Naive thymus-derived CD8-positive, alpha-beta T cell (primary cell): ENCODE measurements around the gene RDH13. TPM values are rescaled to one million over a fixed set of nuclear protein-coding genes. Genes with fewer than 3 reads are reported as not detected.
A peak's percentile ranks its signal among the peaks of the same experiment; 100 is the strongest.
"Not testable (repeated sequence)": the region's sequence is repeated elsewhere in the genome, so short reads cannot be mapped to it uniquely, and the experiment has no call there.

Source experiments
- ATAC-seq, 2 donors: fragments of 150-1000 bp; cut with Tn5 transposase in 1 of 2; sonication (Bioruptor Pico), chemical (Tn5 transposase) in 1 of 2; 1 replicate in 1 of 2; 2 replicates in 1 of 2; pipeline ENCODE4 v1.10.0; 2021; ENCODE audit warnings: mild to moderate bottlenecking in 2 of 2, moderate library complexity in 2 of 2
- POLR2A ChIA-PET: fragments of 350-600 bp; sonication (Branson Sonifier 250); formaldehyde crosslinking; loops from one replicate; lab custom pipeline; 2021; ENCODE audit warnings: antibody characterized with exemption; lab: Charles Lee
- DNase-seq, 10 donors: peaks; one replicate each; pipeline versions ENCODE4 v3.0.0 to v3.0.0-alpha.2; 2020 to 2022
- H3K27ac Mint-ChIP-seq, 10 donors: one replicate each; pipeline ENCODE4 v1.8.0; 2020 to 2022; ENCODE audit warnings: mild to moderate bottlenecking in 10 of 10, mixed read lengths in 10 of 10, moderate library complexity in 4 of 10, inconsistent platforms in 1 of 10
- H3K27me3 Mint-ChIP-seq, 5 donors: one replicate each; pipeline ENCODE4 v1.8.0; 2021 to 2022; ENCODE audit warnings: mixed read lengths in 5 of 5
- H3K36me3 Mint-ChIP-seq, 3 donors: one replicate each; pipeline ENCODE4 v1.8.0; 2020 to 2022; ENCODE audit warnings: mixed read lengths in 3 of 3, mild to moderate bottlenecking in 2 of 3, inconsistent platforms in 1 of 3
- H3K4me1 Mint-ChIP-seq, 4 donors: one replicate each; pipeline ENCODE4 v1.8.0; 2021 to 2022; ENCODE audit warnings: mixed read lengths in 4 of 4
- H3K4me3 Mint-ChIP-seq, 10 donors: one replicate each; pipeline ENCODE4 v1.8.0; 2020 to 2022; ENCODE audit warnings: mild to moderate bottlenecking in 10 of 10, mixed read lengths in 10 of 10, moderate library complexity in 6 of 10, inconsistent platforms in 1 of 10
- H3K9me3 Mint-ChIP-seq, 9 donors: one replicate each; pipeline ENCODE4 v1.8.0; 2020 to 2022; ENCODE audit warnings: mixed read lengths in 9 of 9, mild to moderate bottlenecking in 3 of 9, inconsistent platforms in 1 of 9, moderate library complexity in 1 of 9
- polyA plus RNA-seq, 3 donors: library from polyadenylated mRNA; unstranded; fragments of 300-500 nt; fragmentation: Illumina TruSeq; gene quantifications; one replicate each; pipeline ENCODE4 v1.2.3, GENCODE V29; 2021
- total RNA-seq, 8 experiments: library from RNA in 2 of 8; stranded (reverse) in 2 of 8; gene quantifications; one replicate each; pipeline ENCODE4 v1.2.3 and lab custom pipeline; 2021 to 2026

The RDH13 gene
- total and polyA plus RNA-seq, 5 experiments from 2014 or later: 4.3 to 26.1 (median 18.0) TPM

DNA sequence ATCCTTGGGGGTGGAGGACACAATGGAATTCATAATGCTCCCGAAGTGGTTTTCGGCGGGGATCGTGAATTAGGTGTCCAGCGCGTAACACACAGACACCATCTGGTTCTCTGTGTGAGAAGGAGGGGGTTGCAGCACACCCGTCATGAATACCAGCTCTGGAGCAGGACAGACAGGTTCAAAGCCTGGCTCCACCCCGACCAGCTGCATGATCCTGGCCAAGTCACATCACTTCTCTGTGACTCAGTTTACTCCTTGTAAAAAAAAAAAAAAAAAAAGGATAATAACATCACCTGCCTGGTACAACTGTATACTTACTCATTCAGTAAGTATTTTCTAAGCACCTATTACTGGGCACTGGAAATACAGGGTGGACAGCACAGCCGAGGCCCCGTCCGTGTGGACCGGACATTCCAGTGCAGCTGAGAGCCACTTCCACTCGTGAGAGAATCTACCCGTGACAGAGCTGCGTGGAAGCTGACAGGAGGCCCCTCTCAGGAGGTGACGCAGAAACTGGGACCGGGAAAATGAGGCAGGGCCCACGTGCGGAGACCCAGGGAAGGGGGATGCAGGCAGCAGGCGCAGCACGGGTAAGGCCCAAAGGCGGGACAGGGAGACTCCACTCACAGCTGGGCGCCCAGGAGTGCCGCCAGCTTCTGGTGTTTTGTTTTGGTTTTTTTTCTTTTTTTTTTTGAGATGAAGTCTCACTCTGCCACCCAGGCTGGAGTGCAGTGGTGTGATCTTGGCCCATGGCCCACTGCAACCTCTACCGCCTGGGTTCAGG lies 12.0 kb downstream of the RDH13 start:
- Mint-ChIP-seq H3K36me3 (peaks cover 0 to 86% (median 27%) of the 10 kb centered on the region in 3 donors), H3K4me3 (no peak overlapping the region), H3K27me3 (no peaks in the 10 kb centered on the region), H3K9me3 (no peaks in the 10 kb centered on the region), H3K27ac (no peak overlapping the region), H3K4me1 (no peaks in the 10 kb centered on the region)
- peak in 1 of 10 donors; percentile 49 for DNase-seq
- POLR2A ChIA-PET: interaction anchor here (0.7 kb wide), 1 partner anchor 535 kb away, joined by 3 read pairs; no protein-coding TSS in a partner anchor
- no peak for ATAC-seq

GRCh38 chr19:55048446-55048845 lies 14.5 kb downstream of the RDH13 start:
- DNase-seq (peak in 1 of 10 donors; percentile 30), ATAC-seq (no peak)
- POLR2A ChIA-PET: no interaction called here
- H3K36me3 Mint-ChIP-seq: peaks cover 0 to 89% (median 24%) of the 10 kb centered on the region in 3 donors
- H3K9me3 Mint-ChIP-seq: no peaks in the 10 kb centered on the region
- no peaks in the 10 kb centered on the region for H3K4me1 Mint-ChIP-seq
- H3K27ac Mint-ChIP-seq: no peak overlapping the region
- H3K4me3 Mint-ChIP-seq: peak overlapping the region in 1 of 10 donors; percentile 34
- H3K27me3 Mint-ChIP-seq: no peaks in the 10 kb centered on the region

DNA sequence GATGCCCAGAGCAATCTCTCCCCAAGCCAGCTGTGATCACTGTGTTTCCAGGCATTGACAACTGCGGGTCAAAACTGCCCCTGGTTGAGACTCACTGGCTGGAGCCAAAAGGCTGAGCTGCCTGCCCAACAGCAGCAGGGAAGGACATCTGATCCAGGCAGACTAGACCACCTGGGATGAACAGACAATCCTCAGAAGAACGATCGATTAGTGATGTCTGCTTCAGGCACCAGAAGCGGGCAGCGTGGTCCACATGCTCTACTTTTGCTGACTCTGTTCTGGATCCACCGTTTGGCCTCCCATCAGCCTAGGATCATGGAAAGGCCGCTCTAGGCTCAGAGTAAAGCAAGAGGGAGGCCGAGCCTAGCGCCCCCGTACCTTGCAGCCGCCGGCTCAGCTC lies 15.0 kb downstream of the RDH13 start:
- peaks cover 0 to under 1% (median under 1%) of the 10 kb centered on the region in 4 donors for H3K4me1 Mint-ChIP-seq
- POLR2A ChIA-PET: no interaction called here
- peaks cover 0 to 86% (median 19%) of the 10 kb centered on the region in 3 donors for H3K36me3 Mint-ChIP-seq
- no peak overlapping the region for H3K27ac Mint-ChIP-seq
- DNase-seq: peak in 1 of 10 donors; percentile 45
- no peak for ATAC-seq
- H3K27me3 Mint-ChIP-seq: no peaks in the 10 kb centered on the region
- no peaks in the 10 kb centered on the region for H3K9me3 Mint-ChIP-seq
- no peak overlapping the region for H3K4me3 Mint-ChIP-seq

DNA sequence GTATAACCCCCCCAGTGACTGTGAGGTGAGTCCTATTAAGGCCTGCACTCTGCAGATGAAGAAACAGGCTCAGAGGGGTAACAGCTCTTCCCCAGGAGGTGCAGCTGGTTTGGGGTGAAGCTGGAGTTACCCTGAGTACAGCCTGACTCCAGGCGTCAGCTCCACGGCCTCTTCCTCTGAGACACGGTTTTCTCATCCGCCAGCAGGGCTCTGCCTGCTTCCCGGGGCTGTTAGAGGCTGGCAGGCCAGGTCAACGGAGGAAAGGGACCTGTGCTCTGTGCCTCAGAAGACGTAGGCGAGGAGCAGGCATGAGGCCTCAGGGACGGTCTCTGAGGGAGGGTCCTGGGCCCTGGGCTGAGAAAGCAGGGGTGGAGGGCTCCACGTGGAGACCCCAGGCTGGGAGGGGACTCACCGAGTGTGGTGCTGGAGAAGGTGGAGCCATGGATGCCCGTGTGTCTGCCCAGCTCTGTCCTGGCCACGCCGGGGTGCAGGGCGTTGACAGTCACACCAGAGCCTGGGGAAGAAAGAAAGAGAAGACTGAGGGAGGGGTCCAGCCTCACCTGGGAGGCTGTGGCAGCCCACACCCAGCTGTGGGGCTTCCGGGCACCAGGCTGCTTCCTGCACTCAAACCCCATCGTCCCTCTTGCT lies 15.8 kb downstream of the RDH13 start:
- POLR2A ChIA-PET: no interaction called here
- H3K4me3 Mint-ChIP-seq: no peak overlapping the region
- no peaks in the 10 kb centered on the region for H3K27me3 Mint-ChIP-seq
- H3K36me3 Mint-ChIP-seq: peaks cover 0 to 84% (median 16%) of the 10 kb centered on the region in 3 donors
- no peaks in the 10 kb centered on the region for H3K9me3 Mint-ChIP-seq
- DNase-seq (peak in 1 of 10 donors; percentile 52), ATAC-seq (no peak)
- H3K27ac Mint-ChIP-seq: no peak overlapping the region
- H3K4me1 Mint-ChIP-seq: peaks cover 7 to 9% (median 8%) of the 10 kb centered on the region in 4 donors

DNA sequence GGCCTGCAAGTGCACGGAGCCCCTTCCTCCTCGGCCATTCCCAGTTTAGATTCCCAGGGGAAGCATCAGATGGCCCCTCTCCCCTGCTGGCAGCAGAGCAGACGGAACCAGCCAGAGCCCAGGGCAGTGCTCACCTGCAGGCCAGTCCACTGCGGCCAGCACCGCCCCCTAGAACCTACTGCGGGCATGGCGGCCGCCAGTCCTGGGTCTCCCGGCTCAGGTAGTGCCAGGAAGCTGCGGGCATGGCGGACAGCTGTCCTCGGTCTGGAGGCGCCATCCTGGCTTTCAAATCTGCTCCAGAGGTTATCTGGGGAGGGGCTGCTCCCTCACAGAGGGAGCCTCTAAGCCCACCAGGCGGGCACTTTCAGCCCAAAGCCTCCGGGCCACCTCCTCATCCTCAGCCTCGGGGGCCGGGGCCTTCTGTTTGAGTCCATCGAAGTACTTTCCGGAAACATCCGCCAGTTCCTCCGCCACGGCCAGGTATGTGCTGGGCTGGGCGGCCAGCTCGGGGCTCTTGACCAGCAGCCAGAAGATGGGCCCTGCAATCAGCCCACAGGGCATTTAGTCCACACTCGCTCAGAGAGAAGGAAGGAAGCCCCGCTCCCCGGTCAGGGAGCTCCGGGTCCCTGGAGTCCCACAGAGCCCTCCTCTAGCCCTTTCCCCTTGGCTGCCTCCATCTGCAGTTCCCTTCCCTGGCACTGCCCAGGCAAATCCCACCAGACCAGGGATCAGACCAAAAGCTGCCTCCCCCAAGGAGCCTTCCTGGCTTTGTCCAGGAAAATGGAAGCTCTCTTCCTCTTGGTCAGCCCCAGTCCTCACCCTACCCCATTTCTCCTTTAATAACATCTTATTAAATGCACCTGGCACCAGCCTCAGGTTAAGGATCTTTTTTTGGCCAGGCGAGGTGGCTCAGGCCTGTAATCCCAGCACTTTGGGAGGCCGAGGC lies 17.9 kb downstream of the RDH13 start:
- Mint-ChIP-seq H3K36me3 (peaks cover 0 to 64% (median 12%) of the 10 kb centered on the region in 3 donors), H3K4me1 (peaks cover 16 to 20% (median 20%) of the 10 kb centered on the region in 4 donors), H3K27me3 (no peaks in the 10 kb centered on the region), H3K27ac (no peak overlapping the region), H3K4me3 (no peak overlapping the region), H3K9me3 (no peaks in the 10 kb centered on the region)
- POLR2A ChIA-PET: no interaction called here
- ATAC-seq (no peak), DNase-seq (peak in 1 of 10 donors; percentile 61)

GRCh38 chr19:55044286-55044685 lies 18.7 kb downstream of the RDH13 start:
- ATAC-seq (no peak), DNase-seq (no peak)
- Mint-ChIP-seq H3K4me3 (peak overlapping the region in 1 of 10 donors; percentile 19), H3K27ac (peak overlapping the region in 1 of 10 donors; percentile 24), H3K4me1 (peaks cover 16 to 22% (median 20%) of the 10 kb centered on the region in 4 donors), H3K27me3 (no peaks in the 10 kb centered on the region), H3K36me3 (peaks cover 0 to 59% (median 13%) of the 10 kb centered on the region in 3 donors), H3K9me3 (peaks cover 0 to 2% (median 0%) of the 10 kb centered on the region in 9 donors)
- POLR2A ChIA-PET: no interaction called here

DNA sequence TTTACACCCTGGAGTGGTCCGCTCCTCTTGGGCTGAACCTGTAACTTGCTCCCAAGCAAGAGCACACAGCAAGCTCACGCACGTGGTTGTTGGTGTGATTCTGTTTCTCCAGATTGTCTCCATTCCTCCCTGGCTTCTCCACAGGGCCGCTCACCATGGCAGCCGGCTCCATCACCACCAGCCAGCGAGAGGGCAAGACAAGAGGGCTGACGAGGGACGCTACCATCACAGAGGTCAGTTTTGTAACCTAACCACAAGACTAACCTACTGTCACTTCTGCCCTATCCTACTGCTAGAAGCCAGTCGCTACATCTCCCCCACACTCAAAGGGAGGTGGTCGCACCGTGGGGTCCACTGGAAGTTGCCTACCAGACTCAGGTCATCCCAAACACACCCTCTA lies 20.3 kb downstream of the RDH13 start:
- POLR2A ChIA-PET: interaction anchor here (1.3 kb wide), 1 partner anchor 74 kb away, joined by 3 read pairs; no protein-coding TSS in a partner anchor
- H3K9me3 Mint-ChIP-seq: peaks cover 0 to 2% (median 0%) of the 10 kb centered on the region in 9 donors
- H3K27ac Mint-ChIP-seq: peak overlapping the region in 5 of 10 donors; percentile 58 to 83 (median 76)
- no peaks in the 10 kb centered on the region for H3K27me3 Mint-ChIP-seq
- peaks cover 16 to 22% (median 20%) of the 10 kb centered on the region in 4 donors for H3K4me1 Mint-ChIP-seq
- H3K36me3 Mint-ChIP-seq: peaks cover 0 to 47% (median 8%) of the 10 kb centered on the region in 3 donors
- H3K4me3 Mint-ChIP-seq: peak overlapping the region in 9 of 10 donors; percentile 4 to 87 (median 82)
- DNase-seq (no peak), ATAC-seq (no peak)

- H3K9me3 Mint-ChIP-seq: peaks cover 0 to 2% (median 0%) of the 10 kb centered on the region in 9 donors
- ATAC-seq (no peak), DNase-seq (no peak)
- peak overlapping the region; percentile 48 to 87 (median 81) for H3K4me3 Mint-ChIP-seq
- H3K27ac Mint-ChIP-seq: peak overlapping the region; percentile 11 to 83 (median 76)
- POLR2A ChIA-PET: interaction anchor here (1.1 to 1.3 kb wide), 2 partner anchors 20 to 74 kb away, joined by 3 to 6 read pairs; partner anchors contain the start of gene RDH13
- H3K36me3 Mint-ChIP-seq: peaks cover 0 to 47% (median 8%) of the 10 kb centered on the region in 3 donors
- peaks cover 16 to 22% (median 20%) of the 10 kb centered on the region in 4 donors for H3K4me1 Mint-ChIP-seq
- no peaks in the 10 kb centered on the region for H3K27me3 Mint-ChIP-seq
Measured at GRCh38 chr19:55042344-55042678, 20.6 kb downstream of the RDH13 start.

DNA sequence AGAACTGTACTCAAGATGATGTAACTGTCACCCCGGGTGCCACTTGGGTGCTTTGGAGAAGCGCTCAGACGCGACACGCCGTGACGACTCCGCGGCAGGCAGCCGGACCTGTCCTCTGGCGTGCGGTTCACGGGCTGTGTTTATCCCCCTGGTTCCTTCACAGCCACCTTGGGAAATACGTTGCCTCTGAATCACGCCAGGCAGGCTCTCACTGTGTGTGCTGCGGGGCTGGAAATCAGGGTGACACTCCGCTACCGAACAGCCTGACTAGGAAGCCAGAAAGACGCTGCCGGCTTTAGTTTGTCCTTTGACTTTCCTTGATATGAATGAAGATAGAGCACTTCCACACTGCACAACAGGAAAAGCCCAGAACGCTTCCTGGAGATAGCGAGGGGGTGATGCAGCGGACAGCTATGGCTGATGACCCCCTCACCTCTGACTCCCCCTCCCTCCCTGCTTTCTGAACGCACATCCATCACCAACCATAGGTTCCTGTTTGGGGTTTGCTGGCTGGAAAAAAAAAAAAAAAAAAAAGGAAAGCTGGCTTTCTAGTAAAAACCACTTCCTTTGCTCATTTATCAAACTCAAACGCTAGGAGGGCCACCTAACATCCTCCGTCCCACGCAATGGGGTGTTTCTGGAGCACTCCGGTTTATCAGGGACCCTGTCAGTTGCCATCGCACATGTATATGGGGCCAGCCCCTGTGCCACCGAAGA lies 21.2 kb downstream of the RDH13 start:
- Mint-ChIP-seq H3K27me3 (no peaks in the 10 kb centered on the region), H3K4me1 (peaks cover 16 to 22% (median 20%) of the 10 kb centered on the region in 4 donors), H3K4me3 (peak overlapping the region; percentile 48 to 87 (median 81)), H3K36me3 (peaks cover 0 to 41% (median 8%) of the 10 kb centered on the region in 3 donors), H3K9me3 (peaks cover 0 to 2% (median 0%) of the 10 kb centered on the region in 9 donors), H3K27ac (peak overlapping the region; percentile 11 to 83 (median 76))
- POLR2A ChIA-PET: interaction anchor here (0.7 to 1.3 kb wide), 3 partner anchors 21 to 1174 kb away, joined by 3 to 6 read pairs (median 3); partner anchors contain the start of genes MYADM and RDH13
- DNase-seq (peak in 4 of 10 donors; percentile 10 to 41 (median 36)), ATAC-seq (peak; percentile 72 to 81)

GRCh38 chr19:55041244-55041626 lies 21.7 kb downstream of the RDH13 start:
- H3K27me3 Mint-ChIP-seq: no peaks in the 10 kb centered on the region
- peaks cover 0 to 2% (median 0%) of the 10 kb centered on the region in 9 donors for H3K9me3 Mint-ChIP-seq
- H3K4me3 Mint-ChIP-seq: peak overlapping the region; percentile 48 to 87 (median 81)
- H3K4me1 Mint-ChIP-seq: peaks cover 16 to 22% (median 20%) of the 10 kb centered on the region in 4 donors
- no peak for DNase-seq
- peaks cover 0 to 36% (median 8%) of the 10 kb centered on the region in 3 donors for H3K36me3 Mint-ChIP-seq
- ATAC-seq: no peak
- H3K27ac Mint-ChIP-seq: peak overlapping the region in 6 of 10 donors; percentile 43 to 83 (median 79)
- POLR2A ChIA-PET: interaction anchor here (0.7 to 1.1 kb wide), 2 partner anchors 21 to 1174 kb away, joined by 3 to 6 read pairs; partner anchors contain the start of genes MYADM and RDH13

GRCh38 chr19:55040654-55041053 lies 22.3 kb downstream of the RDH13 start:
- POLR2A ChIA-PET, ATAC-seq, H3K9me3 Mint-ChIP-seq, H3K27me3 Mint-ChIP-seq, H3K27ac Mint-ChIP-seq, DNase-seq, H3K4me3 Mint-ChIP-seq: not testable (repeated sequence)
- peaks cover 16 to 24% (median 20%) of the 10 kb centered on the region in 4 donors for H3K4me1 Mint-ChIP-seq
- peaks cover 0 to 30% (median 8%) of the 10 kb centered on the region in 3 donors for H3K36me3 Mint-ChIP-seq
